K562 treated with DMSO at 1 percent for 12 hours (cell line): Measurements from ENCODE around the gene RBM11. TPM values are rescaled to one million over a fixed set of nuclear protein-coding genes. Genes with fewer than 3 reads are reported as not detected.

Source experiments
- total RNA-seq: library from RNA; unstranded; fragments of 300-600 nt; gene quantifications from 2 replicates; pipeline ENCODE4 v1.2.3, GENCODE V29; 2022; ENCODE audit not compliant: insufficient read depth

RBM11 gene, protein sequence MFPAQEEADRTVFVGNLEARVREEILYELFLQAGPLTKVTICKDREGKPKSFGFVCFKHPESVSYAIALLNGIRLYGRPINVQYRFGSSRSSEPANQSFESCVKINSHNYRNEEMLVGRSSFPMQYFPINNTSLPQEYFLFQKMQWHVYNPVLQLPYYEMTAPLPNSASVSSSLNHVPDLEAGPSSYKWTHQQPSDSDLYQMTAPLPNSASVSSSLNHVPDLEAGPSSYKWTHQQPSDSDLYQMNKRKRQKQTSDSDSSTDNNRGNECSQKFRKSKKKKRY
- 1.9 and 2.6 TPM in 2 replicates for total RNA-seq

DNA sequence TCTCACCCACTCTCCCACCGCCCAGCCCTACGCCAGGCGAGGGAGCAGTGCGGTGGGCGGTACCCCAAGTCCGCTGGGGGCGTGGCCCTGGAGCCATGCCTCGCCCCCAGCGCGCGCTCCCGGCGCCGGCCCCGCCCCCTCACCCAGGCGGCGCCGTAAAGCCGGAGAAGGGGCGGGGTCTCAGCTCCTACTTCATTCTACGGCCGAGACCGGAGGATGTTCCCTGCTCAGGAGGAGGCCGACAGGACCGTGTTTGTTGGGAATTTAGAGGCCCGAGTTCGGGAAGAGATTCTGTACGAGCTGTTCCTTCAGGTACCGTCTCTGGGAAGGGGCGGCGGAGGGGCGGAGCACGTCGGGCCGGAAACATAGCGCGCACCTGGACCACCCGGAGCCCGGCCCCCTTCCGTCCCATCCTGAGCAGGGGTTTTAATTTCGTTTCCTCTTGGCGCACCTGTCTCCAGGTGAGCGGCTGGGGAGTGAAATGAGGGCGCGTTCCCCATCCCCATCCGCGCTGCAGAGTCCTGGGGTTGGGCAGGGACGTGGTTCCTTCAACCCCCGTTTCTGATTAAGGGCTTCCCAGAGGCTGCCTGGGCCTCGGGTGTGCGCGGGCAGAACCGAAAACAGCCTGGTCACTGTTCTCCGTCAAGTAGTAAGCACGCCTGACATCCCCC lies at the start of gene RBM11:
RBM11 (plus strand) TSS at position 187 of the 671 bp plus-strand sequence; CDS start at position 217, 30 bp downstream.

DNA sequence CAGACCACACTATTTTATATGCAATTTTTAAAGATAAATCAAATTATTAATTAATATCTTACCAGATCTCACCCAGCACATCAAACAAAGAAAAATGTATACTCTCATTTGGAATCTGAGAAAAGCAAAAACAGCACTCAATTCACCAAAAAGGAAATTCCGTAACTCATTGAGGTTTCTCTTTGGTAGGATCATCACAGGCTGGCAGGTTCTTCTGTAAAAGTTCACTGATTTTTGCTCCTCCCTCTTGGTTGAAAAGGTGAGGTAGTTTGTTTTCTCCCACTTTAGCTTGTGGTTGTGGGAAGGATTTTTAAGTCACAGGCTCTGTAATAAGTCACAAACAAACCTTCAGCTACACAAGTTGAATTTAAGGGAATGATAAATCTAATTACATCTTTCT lies 5.2 kb upstream of the RBM11 start, which contains the start of gene LIPI:
LIPI (minus strand) TSS at position 218 of the 400 bp plus-strand sequence; CDS start at position 108, 110 bp downstream.

Other genes with a start within 250 kb of the RBM11 start
- gene LIPI, start 5.2 kb upstream of the RBM11 start, total RNA-seq: not detected in 2 replicates
- 11.0 and 31.8 TPM in 2 replicates for gene HSPA13, start 167.0 kb downstream of the RBM11 start, total RNA-seq